Measurements from ENCODE around the gene IFITM5.

DNA sequence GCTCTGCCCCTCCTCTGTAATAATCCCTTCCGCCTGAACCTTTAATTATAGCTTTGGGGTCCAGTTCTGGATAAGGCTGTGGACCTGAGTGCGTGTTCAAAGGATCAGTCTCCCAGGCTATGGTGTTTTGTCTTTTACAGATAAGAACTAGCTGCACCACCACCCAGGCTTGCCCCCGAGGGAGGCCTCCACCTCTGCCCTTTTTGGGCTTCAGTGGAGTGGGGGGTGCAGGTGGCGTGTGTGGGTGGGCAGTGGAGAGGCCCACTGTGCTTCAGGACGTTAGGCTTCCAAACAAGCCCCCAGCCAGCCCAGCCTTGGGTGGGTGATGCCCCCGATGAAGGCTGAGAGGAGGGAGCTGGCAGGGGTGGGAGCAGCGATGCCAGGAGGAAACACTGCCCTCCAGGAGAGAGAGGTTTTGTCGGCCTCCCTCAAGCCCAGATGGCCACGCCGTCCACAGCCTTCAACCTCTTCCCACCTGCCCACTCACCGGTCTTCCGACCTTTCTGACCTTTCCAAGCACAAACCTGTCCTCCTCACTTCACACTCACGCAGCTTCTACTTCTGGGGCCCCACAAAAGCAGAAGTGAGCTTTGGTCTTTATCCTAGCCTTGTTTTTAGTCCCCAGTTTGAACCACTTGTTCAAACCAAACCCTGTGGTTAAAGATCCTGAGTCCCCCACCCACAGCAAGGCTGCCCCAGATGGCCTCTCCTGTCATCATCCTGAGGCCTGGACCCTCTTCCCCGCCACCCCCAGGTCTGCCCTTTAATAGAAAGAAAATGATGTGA, 42.2 kb downstream of the IFITM5 start:
- TF ChIP-seq, protein P1, sequence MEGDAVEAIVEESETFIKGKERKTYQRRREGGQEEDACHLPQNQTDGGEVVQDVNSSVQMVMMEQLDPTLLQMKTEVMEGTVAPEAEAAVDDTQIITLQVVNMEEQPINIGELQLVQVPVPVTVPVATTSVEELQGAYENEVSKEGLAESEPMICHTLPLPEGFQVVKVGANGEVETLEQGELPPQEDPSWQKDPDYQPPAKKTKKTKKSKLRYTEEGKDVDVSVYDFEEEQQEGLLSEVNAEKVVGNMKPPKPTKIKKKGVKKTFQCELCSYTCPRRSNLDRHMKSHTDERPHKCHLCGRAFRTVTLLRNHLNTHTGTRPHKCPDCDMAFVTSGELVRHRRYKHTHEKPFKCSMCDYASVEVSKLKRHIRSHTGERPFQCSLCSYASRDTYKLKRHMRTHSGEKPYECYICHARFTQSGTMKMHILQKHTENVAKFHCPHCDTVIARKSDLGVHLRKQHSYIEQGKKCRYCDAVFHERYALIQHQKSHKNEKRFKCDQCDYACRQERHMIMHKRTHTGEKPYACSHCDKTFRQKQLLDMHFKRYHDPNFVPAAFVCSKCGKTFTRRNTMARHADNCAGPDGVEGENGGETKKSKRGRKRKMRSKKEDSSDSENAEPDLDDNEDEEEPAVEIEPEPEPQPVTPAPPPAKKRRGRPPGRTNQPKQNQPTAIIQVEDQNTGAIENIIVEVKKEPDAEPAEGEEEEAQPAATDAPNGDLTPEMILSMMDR (IDR thresholded peaks at IDR 0.05): no peak
- TF ChIP-seq POLR2A (IDR thresholded peaks at IDR 0.05) (no peak), EP300 (IDR thresholded peaks at IDR 0.05) (no peak)

Data from ovary (tissue), 3 donors.